GM21737 (cell line): Measurements from ENCODE around the gene PSPN.
A peak's percentile ranks its signal among the peaks of the same experiment; 100 is the strongest.
"Not testable (repeated sequence)": the region's sequence is repeated elsewhere in the genome, so short reads cannot be mapped to it uniquely, and the experiment has no call there.

Source experiments
- ATAC-seq: cut with Tn5 transposase; IDR thresholded peaks from one replicate; pipeline ENCODE4 v1.9.1; 2021; ENCODE audit warnings: mild to moderate bottlenecking, moderate library complexity; ENCODE audit not compliant: unreplicated experiment

Gene PSPN

GRCh38 chr19:6373813-6374108, 2.0 kb downstream of the PSPN start:
- no peak for ATAC-seq

DNA sequence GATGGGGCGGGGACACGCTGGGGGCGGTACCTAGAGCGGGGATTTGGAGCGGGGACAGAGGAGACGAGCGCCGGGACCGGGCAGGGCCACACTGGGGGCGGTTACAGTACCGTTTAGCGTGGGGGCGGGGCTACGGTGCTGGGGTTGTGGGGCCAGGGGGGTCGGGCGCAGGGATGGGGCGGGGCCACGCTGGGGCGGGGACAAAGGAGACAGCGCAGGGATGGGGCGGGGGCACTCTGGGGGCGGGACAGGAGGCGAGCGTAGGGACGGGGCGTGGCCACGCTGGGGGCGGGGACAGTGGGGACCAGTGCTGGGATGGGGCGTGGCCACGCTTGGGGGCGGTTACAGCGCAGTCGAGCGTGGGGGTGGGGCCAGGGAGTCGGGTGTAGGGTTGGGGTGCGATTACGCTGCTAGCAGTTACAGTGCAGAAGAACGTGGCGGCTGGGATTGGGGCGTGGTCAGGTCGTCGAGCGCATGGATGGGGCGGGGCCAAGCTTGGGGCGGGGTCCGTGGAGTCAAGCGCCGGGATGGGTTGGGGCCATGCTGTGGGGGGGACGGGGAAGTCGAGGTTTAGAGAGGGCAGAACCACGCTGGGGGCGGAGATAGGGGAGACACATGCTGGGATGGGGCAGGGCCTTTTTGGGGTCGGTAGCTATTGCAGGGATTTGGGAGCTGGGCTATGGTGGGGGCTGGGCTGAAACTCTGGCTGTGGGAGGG, 2.5 kb downstream of the PSPN start:
- peak; percentile 63 for ATAC-seq

- ATAC-seq, result peak; percentile 62
These were observed 3.1 kb downstream of the PSPN start, which contains the start of gene ALKBH7 for GRCh38 chr19:6372594-6373095. ALKBH7 (plus strand) TSS chr19:6372794; CDS start chr19:6372821, 27 bp downstream.

- ATAC-seq, result no peak
These were observed 11.4 kb downstream of the PSPN start for GRCh38 chr19:6364353-6364752.

- no peak for ATAC-seq
These were observed 13.4 kb downstream of the PSPN start for GRCh38 chr19:6362351-6362801.

DNA sequence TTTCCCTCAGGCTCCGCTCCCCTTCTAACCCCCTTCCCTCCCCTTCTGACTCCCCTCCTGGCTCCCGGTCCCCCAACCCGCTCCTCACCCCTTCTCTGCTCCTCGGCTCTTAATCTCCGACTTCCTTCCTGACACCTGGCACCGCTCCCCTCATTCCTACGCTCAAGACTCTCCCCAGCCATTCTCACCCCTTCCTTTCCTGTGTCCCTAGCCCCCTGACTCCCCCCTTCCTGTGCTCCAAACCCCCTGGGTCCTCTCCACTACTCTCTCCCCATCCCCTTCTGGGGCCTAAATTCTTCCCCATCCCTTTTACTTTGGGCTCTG, 13.7 kb downstream of the PSPN start:
- ATAC-seq, result no peak

DNA sequence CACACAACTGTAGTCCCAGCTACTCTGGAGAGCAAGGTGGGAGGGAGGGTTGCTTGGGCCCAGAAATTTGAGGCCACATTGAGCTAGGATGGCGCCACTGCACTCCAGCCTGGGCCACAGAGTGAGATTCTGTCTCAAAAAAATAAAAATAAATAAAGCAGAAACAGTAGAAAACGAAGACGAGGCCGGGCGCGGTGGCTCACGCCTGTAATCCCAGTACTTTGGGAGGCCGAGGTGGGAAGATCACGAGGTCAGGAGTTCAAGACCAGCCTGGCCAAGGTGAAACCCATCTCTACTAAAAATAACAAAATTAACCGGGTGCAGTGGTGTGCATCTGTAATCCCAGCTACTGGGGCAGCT, 14.9 kb downstream of the PSPN start:
- not testable (repeated sequence) for ATAC-seq

GRCh38 chr19:6360445-6360844, 15.3 kb downstream of the PSPN start:
- not testable (repeated sequence) for ATAC-seq

DNA sequence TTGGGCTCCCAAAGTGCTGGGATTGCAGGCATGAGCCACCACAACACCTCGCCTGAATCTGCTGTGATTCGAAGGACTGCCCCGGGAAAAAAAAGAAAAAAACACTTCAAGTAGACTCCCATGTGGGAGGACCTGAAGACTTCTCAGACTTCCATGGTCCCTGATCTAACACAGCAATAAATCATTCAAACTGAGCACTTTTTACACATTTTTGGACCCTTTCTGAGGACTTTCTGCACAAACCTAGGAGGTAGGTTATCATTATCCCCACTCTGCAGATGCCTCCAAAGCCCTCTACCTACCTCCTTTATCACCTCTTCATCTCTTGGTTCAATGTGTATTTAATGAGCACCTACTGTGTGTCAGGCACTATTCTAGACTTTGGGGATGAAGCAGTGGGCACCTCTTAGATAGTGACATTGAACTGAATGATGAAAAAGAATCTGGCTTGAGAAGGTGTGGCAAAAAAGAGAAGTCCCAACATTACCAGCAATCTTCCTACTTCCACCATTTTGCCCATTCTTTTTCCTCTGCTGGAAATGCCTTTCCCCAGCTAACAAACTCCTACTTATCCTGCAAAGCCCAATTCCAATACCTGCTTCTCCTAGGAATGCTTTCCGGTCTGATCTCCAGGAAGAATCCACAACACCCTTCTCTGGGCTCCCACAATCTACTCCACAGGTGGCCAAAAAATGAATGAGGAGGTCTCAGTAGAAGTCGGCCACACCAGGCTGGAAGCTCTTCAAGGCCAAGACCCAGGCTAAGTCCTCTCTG, 16.0 kb downstream of the PSPN start:
- no peak for ATAC-seq

DNA sequence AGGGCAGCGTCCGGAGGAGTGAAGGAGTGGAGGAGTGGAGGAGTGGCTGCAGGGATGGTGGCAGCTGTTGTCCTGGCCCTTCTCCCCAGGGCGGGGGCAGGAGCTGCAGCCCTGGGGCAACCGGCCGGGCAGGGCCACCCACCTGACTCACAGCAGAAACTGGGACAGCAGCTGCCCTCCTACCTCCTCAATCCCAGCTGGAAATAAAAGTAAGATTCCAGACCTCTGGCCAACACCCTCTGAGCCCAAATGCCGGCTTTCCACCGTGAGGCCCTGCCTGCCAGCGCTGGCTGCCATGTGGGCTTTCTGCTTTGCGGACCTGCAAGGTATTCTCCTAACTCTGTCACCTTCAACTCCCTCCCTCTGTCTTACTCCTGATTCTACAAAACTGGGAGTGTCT, 17.7 kb downstream of the PSPN start:
- ATAC-seq, result no peak

GRCh38 chr19:6357174-6357573, 18.6 kb downstream of the PSPN start:
- no peak for ATAC-seq

GRCh38 chr19:6355321-6356040, 20.3 kb downstream of the PSPN start:
- not testable (repeated sequence) for ATAC-seq

DNA sequence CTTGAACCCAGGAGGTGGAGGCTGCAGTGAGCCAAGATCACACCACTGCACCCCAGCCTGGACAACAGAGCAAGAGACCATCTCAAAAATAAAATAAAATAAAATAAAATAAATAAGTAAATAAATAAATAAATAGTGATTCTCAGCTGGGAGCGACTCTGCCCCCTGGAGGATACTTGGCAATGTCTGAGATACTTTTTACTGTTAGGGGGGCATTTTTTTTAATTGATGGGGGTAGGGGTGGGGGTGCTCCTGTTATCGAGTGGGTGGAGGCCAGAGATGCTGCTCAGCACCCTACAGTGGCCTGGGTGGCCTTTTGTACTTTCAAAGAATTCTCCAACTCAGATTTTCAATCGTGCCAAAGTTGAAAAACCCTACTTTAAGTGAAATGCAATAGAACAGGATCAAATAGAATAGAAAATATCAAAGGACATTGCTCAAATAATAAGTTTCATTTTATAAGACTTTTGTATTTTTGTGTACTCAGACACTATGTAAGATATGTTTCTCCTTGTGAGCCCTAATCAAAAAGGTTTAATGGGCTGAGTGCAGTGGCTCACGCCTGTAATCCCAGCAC, 21.5 kb downstream of the PSPN start:
- ATAC-seq, result no peak

DNA sequence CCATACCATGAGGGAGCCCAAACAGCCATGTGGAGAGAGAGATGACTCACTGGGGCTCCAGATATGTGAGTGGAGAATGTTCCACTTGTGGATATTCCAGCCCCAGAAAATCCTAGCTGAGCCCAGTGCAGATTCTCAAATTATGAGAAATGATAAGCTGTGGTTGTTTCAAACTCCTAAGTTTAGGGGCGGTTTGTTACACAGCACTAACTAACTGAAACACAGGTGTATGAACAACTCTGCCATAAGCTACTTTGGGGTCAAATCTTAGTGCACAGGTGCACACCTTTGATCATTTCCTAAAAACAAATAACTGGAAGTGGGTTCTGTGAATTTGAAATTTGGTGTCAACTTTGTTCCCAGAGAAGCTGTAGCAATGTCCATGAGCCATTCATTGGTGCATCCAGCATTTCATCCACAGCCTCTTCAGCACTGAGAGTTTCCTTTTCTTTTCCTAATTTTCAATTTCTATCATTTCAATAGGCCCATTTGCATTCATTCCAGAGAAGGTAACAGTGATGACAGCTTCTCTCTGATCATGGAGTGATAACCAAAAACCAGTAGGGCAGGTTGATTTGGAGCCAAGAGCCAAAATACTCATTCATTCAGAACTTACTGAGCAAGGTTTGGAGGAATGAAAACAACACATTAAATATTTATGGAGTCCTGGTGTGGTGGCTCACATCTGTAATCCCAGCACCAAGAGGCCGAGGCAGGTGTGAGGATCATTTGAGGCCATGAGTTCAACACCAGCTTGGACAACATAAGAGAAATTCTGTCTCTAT, 23.2 kb downstream of the PSPN start:
- no peak for ATAC-seq

DNA sequence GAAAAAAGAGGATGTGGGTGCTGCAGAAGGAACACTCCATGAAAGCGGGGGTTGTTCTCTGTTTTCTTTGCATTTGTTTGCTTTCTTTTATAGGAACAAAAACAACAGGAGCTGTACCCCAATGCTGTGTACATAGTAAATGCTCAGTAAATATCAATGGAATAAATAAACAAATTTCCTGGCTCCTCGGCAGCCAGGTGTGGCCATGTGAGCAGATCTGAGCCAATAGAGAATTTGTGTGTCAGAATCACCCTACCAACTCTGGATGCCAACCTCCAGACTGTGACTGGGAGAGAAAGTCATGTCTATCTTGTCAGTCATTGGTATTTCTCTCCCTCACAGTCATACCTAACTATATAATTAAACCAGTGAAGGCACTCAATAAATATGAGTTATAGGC, 25.0 kb downstream of the PSPN start:
- ATAC-seq, result no peak

DNA sequence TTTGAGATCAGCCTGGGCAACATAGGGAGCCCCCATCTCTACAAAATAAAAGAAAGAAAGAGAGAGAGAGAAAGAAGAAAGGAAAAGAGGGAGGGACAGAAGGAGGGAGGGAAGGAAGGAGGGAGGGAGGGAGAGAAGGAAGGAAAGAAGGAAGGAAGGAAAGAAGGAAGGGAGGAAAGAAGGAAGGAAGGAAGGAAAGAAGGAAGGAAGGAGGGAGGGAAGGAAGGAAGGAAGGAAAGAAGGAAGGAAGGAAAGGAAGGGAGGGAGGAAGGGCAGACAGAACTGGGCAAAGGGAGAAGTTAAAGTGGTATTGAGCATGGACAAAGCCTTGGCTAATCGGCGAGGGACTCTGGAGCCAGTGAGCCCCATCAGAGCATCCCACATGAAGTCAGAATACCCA, 26.5 kb downstream of the PSPN start:
- not testable (repeated sequence) for ATAC-seq

- no peak for ATAC-seq
These were observed 32.3 kb downstream of the PSPN start for GRCh38 chr19:6343462-6343861.

- ATAC-seq, result no peak
These were observed 35.1 kb downstream of the PSPN start for GRCh38 chr19:6340493-6341201.

- no peak for ATAC-seq
These were observed 41.0 kb downstream of the PSPN start for GRCh38 chr19:6334490-6335285.
